Activated CD4-positive, alpha-beta T cell treated with anti-CD3 and anti-CD28 coated beads for 1 hour (primary cell): Measurements from ENCODE around the gene SEMA4C.

ENCODE experiments used
- DNase-seq: peaks from one replicate; pipeline ENCODE4 v3.0.0-alpha.2; 2020

SEMA4C gene

DNA sequence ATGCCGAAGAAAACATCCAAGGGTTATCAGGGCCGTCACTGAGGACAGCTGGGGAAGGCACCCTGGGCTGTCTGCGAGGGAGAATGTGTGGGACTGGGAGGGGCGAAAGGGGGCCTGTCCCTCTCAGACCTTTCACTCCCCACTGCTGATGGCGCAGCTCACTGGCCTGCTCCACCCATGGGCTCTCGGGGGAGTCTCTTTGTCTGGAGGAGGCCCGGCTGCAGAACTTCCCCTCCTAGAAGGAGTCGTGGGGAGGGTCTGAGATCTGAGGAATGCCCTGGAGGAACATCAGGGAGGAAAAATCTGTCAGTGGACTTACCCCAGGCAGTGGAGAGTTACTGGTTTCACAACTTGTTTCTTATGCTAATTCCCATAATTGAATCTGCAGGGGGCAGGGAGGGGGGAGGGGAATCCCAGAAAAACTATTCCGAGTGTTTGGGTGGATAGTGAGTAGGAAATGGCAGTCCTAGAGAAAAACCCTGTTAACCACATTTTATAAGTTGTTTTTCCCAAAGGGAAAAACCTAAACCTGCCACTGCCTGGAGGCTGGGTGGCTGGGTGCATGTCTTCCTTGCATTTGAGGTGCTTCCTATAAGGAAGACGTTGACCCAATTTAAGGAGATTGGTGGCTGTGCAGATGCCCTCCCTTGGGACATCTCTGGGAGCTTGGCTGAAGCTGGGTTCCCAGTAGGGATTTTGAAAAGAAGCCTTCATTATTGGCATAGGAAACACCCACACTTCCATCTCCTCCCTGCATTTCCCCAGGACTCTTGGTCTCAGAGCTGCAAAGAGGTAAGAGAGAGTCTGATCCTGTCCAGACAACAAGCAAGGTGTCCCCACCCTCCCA is 11.7 kb upstream of the SEMA4C start:
- no peak for DNase-seq

DNA sequence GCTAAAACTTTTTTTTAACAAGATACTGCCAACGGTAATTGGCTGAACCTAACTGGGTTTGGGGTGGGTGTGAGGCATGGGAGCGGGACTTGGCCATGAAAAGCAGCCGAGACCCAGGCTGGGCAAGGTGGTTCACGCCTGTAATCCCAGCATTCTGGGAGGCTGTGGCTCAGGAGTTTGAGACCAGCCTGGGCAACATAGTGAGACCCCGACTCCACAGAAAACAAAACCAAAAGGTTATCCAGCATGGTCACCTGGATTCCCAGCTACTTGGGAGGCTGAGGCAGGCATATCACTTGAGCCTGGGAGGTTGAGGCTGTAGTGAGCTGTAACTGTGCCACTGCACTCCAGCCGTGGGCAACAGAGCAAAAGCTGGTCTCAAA is 11.0 kb upstream of the SEMA4C start:
- DNase-seq = no peak

DNA sequence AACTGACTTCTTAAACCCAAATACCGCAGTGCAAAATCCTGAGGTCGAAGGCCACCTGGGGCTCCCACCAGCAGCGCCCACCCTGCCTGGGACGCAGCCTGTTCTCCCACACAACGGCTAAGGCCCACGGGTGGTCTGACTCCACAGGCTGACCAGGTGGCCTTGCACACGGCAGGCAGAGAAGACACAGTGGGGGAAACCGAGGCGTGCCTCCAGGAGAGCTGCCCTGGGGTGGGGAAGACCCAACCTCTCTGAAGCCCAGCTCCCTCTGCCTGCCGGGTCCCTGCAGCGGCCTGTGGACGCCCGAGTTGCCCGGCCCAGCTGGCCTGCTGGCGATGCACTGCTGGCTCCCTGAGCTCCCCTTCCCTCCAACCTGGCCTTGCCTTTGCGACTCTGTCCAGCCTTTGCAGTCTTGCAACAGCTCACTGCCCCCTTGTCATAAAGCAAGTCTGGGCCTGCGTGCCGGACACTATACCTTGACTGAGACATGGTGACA is 9.7 kb upstream of the SEMA4C start:
- DNase-seq = no peak

DNA sequence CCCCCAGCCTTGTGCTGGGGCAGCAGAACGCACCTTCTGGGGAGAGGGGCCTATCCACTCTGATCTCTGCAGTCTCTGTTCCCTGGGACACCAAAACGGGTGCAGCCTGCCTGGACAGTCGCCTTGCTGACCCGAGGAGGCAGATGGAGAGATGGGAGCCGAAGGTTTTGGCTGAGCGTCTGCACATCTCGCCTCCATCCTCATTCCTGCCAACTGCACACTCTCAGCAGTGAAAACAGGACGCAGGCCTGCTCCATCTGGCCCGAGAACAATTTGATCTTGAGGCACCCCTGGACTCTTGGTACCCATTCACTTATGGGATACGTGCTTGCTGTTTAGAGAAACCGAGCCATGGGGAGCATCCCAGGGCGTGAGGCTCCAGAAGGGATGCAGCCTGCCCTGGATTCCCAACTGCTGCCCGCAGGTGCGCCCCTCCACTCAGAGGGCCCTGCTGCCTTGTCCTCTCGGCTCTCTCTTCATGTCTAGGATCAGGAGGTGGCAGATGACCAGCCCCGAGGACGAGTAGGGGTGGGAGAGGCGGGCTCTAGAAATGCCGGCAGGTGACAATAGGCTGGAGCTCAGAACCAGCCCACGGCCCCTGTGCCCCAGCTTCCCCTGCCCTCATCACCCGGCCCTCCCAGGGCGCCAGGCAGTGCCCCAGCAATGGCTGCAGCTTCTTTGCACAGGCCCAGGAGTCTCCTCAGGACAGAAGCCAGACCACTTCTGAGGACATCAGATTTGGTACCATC is 9.1 kb upstream of the SEMA4C start:
- no peak for DNase-seq

DNA sequence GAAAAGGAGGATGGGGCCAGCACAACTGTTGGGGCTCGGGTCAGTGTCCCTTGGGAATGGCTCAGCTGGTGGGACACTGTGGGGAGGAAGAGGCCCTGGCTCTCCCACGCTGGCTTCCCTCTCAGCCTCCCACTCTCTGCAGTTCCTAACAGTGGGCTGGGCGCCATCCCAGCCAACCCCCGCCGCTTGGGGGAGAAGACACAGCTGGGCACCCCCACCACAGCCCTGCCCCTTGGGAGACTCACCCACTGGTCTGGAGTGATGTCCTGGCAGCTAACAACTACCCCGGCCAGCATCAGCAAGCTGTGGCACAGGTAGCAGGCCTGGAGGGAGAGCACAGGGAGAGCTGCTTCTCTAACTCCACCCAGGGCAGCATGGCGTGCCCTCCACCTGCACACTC is 8.3 kb upstream of the SEMA4C start:
- DNase-seq = no peak

DNA sequence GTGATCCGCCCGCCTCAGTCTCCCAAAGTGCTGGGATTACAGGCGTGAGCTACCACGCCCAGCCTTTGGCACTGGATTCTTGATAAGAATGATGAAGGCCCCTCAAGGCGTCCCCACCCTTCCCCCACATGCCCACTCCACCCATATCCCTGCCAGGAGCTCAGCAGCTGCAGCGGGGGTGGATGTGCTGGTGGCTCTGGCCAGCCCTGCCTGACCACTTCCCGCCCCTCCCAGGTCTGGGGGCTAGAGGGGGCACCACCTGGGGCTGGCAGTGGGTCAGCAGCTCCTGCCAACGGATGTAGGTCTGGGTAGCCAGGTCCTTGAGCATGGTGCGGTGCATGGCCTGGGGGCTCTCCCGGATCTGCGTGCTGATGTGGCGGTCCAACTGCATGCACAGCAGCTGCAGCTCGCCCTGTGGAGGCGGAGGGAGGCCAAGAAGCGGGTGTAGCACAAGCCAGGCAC is 7.8 kb upstream of the SEMA4C start:
- DNase-seq = no peak

DNA sequence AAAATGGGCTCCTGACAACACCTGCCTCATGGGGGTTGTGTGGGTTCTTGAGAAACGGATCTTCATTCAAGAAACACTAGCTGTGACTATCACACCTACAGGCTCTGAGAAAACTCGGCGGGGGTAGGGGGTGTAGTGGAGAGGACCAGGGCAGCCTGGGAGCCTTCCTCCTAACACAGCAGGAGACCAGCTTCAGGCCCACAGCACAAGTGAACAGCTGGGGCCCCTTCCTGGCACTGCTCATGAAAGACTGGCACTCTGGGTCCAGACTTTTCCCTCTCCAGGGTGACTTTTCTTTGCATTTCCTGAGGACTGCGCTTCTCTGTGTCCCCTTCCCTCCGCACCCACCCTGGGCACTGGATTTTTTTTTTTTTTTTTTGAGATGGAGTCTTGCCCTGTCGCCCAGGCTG is 7.2 kb upstream of the SEMA4C start:
- DNase-seq = no peak

DNA sequence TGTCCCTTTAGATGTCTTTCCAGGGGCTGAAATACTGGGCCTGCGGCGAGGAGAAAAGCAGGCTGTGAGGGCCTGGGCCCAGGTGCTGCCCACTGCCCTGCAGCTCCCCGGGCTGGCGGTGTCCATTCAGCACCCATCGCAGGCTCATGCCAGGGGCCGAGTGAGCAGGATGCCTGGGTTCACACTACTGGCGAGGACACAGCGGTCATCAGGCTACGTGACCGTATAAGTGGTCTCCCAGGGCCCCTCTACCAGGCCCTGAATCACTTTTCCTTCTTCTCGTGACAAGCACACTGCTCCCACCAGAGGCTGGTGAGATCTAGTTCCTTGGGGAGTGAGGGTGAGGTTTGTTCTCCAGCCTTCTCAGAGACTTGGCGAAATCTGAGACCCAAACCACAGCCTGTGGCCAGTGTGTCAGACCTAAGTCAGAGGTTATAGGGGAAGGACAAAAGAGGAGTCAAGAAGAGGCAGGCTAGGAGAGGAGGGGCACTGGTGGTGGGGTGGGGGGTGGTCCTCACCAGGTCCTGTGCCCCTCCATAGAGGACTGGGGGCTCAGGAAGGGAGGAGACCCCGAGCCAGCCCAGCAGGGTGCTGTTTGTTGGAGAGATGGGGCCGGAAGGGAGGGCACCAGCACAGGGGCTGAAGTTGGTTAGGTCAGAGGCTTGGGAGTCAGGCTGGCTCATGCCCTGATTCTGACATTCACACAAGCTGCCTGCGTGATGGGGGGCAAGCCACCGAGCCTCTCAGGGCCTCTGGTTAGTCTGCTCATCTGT is 6.6 kb upstream of the SEMA4C start:
- no peak for DNase-seq

DNA sequence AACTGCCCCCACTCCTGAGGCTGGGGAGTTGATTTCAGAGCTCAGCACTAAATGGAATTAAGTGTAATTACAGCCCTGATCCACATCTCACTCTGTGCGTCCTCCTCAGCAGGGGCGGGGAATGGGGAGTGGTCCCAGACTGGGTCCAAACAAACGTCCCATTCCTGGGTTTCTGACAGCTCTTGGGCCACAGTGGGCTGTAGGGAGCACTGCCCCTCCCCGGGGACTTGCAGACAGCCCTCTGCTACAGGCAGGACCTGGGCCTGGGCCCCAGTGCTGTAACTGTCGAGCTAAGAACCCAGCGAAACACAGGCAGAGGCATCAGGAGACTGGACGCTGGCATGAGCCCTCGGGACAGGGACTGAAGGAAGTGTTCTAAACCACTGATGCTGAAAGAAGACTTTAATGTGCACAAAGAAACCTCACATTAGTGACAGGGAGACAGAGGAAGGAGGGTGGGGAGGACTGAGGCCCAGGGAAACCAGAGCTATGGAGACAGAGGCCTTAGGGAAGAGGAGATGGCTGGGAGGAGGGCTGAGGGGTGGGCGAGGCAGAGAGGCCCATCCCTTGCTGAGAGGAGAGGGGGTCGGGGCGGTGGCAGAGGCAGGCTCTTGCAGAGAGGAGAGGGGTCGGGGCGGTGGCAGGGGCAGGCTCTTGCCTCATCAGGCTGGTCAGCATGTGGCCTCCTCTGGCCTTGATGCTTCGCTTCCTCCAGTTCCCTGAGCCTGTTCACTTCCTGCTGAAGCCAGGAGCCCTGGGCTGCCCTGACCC is 5.8 kb upstream of the SEMA4C start:
- no peak for DNase-seq

DNA sequence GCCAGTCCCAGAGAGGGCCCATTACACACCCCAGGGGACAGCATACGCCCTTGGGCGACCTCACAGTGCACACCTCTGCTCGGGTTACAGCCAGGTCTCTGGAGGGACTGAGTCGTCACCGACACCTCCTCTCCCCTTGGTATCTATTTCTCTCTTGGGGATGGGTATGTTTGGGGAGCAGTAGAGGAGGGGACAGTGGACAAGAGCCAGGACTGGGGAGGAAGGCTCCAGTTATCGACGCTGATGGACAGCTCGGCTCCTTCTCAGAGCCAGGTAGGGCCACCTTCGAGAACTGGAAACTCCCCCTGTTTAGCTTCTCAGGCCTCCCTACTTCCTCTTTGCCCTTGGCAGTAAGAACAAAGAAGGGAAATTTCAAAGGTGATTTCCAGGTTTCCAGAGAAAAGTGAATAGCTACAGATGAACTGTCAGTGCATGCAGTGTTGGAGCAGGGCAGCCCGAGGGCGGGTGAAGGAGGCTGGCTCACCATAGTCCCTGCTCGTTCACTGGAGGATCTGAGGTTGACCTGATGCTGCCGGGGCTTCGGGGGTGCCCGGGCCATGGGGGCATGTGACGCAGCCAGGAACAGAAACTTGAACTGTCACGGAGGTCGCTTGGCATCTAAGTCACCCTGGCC is 4.4 kb upstream of the SEMA4C start:
- no peak for DNase-seq

DNA sequence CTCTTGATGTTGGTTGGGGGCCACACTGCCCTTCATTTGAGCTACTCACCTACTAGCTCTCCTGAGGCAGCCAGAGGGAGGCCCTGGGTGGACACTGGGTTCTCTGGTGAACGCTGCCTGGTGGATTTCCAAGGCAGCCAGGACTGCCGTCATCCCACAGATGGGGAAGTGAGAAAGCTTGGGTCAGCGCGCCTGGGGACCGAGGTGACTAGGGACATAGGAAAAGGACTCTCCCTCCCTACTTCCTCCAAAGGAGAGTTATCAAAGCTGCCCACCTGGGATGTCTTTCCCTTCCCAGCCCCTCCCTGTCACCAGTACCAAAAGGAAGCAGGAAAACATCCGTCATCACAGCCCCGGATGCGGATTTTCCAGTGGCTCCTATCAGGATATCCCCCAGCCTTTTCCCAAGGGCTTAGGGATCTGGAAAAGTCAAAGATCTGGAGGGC is 3.8 kb upstream of the SEMA4C start:
- DNase-seq = no peak

DNA sequence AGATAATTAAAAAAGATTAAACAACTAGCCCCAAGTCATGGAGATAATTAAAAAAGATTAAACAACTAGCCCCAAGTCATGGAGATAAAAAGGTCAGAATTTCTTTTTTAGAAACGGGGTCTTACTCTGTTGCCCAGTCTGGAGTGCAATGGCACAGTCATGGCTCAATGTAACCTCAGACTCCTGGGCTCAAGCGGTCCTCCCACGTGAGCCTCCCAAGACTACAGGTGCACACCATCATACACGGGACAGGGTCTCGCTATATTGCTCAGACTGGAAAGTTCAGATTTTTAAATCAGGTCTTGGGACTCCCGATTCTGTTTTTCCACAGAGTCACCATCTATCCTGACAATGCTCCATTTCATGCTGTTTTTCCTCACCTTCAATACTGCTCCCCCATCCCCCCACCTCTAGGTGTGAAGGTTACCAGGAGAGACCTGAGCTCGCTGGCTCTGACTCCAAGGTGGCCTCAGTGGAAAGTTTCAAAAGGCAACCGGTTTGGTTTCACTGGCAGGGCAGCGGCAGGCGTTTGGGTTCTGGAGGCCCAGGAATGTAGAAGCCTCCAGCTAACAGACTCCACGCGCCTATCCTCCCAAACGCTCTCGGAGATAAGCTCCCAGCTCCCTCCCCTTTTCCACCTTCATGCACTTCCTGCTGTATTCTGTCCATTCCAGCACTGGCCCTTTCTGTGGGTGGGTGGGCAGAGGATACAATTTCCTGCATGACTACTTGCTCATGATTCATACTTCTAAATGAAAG is 2.9 kb upstream of the SEMA4C start:
- no peak for DNase-seq

DNA sequence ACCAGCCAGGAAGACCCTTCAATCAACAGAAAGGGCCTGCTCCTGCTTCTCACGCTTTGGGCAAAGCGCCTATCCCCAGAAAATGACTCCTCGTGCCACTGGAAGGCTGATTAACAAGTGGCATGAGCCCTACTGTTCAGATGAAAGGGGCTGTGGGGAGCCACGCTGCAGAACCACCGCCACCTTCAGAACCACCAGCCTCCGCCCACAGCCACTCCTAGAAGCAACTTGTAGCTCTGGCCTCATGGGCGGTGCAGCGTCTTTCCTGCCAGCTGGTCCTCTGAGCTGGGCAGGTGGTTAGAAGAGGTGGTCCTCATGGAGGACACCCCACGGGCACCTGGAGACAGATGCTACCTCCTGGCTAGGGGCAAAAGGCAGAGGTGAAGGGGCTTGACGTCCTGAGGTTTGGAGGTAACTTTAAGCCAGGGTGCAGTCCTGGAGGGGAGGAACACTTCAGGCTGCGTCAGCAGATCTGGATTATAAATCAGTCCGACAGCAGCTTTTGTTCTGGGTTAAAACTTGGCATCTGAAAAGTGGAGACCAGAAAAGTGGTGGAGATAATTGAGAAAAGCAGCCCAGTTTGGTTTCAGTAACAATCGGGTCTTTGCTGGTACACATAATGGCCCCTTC is 861 bp upstream of the SEMA4C start:
- peak; percentile 37 for DNase-seq

DNA sequence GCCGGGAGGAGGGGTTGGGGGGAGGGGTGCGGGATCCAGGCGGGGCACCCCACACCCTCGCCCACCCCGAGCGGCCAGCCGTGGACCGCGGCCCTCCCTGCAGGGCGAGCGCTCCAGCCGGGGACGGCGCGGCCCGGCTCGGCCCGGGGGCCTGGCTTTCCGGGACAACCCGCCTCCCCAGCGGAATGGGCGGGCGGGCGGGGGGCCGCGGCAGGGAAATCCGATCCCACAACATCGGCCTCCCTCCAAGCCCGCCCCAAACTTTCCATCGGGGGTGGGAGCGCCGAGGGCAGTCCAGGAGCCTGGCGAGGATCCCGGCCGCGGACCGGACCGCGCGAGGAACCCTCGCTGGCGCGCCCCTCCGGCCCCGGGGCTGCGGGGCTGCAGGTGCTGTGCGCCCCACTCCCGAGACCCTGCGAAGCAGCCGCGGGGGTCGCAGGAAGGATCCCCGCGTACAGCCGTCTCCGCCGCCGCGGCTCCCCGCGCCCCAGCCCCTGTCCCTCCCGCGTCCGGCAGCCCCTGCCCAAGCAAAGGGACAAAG is 529 bp downstream of the SEMA4C start:
- no peak for DNase-seq

DNA sequence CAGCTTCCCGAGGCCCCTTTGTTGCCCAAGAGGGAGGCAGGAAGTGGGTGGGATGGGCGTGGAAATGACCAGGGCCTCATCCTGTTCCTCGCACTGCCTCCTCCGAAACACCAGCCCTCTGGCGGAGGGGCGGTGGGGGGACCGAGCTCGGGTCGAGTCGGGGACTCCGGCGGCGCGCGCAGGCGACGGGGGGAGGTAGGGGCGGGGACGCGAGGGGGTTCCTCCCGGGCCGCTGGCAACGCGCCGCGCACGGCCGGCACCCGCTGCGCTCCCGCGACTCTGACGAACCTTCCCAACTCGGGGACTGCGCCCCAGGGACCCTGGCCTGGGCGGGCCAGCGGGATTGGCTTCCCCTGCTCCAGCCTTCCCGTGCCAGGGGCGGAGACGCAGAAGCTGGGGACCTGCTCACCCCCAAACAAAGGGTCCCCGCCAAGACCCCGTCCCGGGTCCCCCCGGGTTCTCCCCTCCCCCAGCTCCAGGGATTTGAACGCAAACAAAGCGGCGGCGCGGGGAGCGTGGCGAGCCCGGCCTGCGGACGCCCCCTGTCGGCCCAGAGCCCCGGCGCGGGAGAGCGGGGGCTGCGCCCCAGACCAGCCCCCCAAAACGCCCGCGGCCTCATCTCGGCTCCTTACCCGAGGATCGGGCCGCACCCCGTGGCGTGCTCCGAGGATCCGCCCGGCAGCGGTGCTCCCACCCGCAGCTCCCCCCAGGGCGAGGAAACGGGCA is 1.2 kb downstream of the SEMA4C start:
- DNase-seq = no peak

DNA sequence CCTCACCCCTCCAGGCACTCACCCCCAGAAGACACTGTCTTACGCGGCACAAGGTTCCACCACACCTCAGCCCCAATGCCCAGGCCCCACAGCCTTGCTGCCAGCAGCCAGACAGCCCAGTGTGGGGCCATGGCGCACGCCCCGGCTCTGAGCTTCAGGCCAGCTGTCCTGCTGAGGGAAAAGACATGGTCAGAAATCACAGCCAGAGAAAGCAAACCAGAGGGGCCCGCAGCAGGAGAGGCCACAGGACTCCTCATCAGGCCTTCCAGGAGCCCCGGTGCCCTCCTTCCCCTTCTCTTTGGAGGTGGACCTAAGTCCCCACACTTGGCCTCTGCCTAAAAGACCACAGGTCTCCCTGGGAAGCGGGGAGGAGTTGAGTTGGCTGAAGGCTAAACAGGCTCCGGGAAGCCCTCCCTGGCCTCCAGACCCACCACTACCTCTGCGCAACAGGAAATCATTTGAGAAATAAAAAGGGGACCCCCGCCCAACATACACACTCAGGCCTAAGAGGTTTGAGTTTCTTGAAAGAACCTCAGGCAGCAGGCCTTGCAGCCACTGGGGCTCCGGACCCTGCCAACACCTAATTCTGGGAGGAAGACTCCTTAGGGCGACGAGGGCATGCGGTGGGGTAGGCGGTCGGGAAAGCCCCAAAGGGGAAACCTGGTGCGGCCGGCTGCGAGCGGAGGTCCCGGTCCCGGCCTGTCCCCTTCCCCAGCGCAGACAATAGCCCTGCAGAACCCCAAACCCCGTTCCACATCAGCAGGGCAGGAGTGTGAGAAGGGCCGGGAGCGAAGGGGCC is 1.9 kb downstream of the SEMA4C start:
- DNase-seq = no peak

DNA sequence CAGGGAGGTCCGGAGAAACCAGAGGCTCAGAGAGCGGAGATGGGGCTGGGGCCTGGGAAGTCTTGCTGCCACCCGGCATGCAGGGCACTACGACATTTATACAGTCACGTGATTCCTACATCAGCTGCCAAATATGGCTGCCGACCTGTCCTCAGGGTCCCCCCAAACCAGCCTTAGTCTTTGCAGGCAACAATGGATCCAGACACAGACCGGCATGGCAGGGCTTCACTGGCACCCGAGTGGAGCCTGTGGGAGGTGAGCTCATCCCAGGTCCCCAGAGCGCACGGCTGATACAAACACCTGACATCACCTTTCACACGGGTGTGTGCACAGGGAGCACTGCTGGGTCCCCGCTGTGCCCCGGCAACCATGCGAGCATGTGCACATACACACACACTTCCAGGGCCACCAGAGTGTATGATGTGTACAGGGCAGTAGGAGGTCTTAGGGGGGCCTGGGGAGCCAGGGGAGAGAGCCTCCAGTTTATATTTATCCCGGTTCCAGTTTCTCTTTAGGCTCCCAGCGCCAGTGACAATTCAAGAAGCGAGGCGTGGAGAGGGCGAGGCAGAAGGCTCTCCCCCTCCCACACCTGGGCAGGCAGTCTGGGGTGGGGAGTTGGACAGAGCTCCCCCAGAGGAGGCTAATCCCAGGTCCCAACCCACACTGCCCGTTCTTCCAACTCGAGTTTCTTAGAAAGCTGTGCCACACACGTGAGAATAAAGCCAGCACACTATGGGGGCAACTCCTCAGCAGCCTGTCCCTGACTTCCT is 2.7 kb downstream of the SEMA4C start:
- DNase-seq = no peak

DNA sequence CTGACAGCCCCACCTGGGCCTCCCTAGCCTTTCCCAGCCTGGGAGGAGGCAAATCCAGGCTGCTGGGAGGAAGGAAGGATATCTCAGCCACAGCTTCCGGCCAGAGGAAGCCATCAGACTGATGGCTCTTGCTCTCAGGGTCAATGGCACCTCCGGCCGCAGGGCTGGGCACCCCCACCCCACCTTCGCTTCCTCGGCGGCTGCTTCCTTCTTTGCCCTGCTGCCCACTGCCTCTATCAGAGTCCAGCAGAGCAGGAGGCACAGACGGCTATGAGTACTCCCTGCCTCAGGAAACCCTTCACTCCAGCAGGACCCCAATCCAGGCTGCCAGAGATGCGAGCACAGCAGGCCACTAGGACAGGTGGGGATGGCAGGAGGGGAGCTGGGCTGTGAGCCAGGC is 3.3 kb downstream of the SEMA4C start:
- DNase-seq = no peak
